ENCODE measurements around the gene MTO1. TPM values are rescaled to one million over a fixed set of nuclear protein-coding genes. Genes with fewer than 3 reads are reported as not detected.
"Not testable (repeated sequence)": the region's sequence is repeated elsewhere in the genome, so short reads cannot be mapped to it uniquely, and the experiment has no call there.

Gene MTO1
- total RNA-seq, 1 donor from 2014 or later = 27.5 TPM

DNA sequence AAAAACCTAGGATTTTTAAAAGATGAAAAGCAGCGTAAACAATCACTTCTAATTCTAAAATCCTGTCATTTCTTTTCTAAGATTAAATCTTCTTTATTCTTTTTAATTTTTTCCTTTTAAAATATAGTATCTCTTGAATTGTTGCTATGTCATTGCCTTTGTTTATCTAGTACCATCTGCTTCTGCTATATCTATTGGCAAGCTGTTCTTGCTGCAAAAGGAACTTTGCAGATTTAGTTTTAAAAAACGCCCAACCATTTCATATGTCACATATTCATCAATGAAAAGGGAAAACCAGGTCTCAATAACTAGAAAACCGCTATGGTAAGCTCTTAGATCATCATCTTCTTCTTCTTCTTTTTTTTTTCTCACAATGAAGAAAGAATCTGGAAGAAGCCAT lies 70.8 kb downstream of the MTO1 start:
- TF ChIP-seq, protein P1, sequence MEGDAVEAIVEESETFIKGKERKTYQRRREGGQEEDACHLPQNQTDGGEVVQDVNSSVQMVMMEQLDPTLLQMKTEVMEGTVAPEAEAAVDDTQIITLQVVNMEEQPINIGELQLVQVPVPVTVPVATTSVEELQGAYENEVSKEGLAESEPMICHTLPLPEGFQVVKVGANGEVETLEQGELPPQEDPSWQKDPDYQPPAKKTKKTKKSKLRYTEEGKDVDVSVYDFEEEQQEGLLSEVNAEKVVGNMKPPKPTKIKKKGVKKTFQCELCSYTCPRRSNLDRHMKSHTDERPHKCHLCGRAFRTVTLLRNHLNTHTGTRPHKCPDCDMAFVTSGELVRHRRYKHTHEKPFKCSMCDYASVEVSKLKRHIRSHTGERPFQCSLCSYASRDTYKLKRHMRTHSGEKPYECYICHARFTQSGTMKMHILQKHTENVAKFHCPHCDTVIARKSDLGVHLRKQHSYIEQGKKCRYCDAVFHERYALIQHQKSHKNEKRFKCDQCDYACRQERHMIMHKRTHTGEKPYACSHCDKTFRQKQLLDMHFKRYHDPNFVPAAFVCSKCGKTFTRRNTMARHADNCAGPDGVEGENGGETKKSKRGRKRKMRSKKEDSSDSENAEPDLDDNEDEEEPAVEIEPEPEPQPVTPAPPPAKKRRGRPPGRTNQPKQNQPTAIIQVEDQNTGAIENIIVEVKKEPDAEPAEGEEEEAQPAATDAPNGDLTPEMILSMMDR (IDR thresholded peaks at IDR 0.05; ENCODE audit: insufficient read depth, low read length, poor library complexity, severe bottlenecking) = no peak

DNA sequence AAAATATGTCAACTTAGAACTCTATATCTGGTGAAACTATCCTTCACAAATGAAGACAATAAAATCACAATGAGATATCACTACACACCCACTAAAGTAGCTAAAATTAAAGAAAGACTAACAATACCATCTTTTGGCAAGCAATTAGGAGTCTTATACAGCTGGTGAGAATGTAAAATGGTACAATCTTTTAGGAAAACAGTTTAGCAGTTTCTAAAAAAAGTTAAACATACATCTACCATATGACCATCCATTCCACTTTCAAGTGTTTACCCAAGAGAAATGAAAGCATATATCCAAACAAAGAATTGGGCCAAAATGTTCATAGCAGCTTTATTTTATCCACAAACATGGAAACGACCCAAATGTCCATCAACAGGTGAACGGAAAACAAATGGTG lies 73.1 kb downstream of the MTO1 start:
- TF ChIP-seq, protein P1 (IDR thresholded peaks at IDR 0.05; ENCODE audit: insufficient read depth, low read length, poor library complexity, severe bottlenecking) = no peak
- Histone ChIP-seq H3K4me3 (ENCODE audit: low read depth, low read length) (no peak overlapping the region), H3K27me3 (ENCODE audit: control insufficient read depth, insufficient read depth, low read length) (no peaks in the 10 kb centered on the region), H3K36me3 (ENCODE audit: control insufficient read depth, insufficient read depth, low read length) (no peaks in the 10 kb centered on the region)
- no peak for DNase-seq (ENCODE audit: low read depth)

More for the DNA sequence above, 70.8 kb downstream of the MTO1 start:
- no peak for DNase-seq (ENCODE audit: low read depth)
- Histone ChIP-seq H3K4me3 (ENCODE audit: low read depth, low read length) (no peak overlapping the region), H3K36me3 (ENCODE audit: control insufficient read depth, insufficient read depth, low read length) (no peaks in the 10 kb centered on the region), H3K27me3 (ENCODE audit: control insufficient read depth, insufficient read depth, low read length) (no peaks in the 10 kb centered on the region)

DNA sequence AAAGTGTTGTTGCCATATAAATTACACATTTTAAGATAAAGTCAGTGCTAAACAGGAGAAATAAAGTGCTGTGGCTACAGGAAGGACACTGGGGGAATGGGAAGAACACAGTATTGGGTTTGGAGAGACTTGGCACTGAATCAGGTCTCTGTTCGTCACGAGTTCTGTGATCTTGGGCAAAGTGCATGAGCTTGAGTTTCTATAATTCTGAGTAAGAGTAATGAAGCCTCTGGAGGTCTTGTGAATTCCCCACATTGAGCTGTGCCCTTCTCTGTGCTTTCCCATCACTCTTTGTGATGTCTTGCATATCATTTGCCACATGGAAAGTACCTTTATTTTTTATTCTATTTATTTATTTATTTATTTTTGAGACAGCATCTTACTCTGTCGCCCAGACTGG lies 76.1 kb downstream of the MTO1 start:
- TF ChIP-seq, protein P1 (IDR thresholded peaks at IDR 0.05; ENCODE audit: insufficient read depth, low read length, poor library complexity, severe bottlenecking) = no peak
- Histone ChIP-seq H3K36me3 (ENCODE audit: control insufficient read depth, insufficient read depth, low read length) (no peaks in the 10 kb centered on the region), H3K4me3 (ENCODE audit: low read depth, low read length) (no peak overlapping the region), H3K27me3 (ENCODE audit: control insufficient read depth, insufficient read depth, low read length) (no peaks in the 10 kb centered on the region)
- no peak for DNase-seq (ENCODE audit: low read depth)

DNA sequence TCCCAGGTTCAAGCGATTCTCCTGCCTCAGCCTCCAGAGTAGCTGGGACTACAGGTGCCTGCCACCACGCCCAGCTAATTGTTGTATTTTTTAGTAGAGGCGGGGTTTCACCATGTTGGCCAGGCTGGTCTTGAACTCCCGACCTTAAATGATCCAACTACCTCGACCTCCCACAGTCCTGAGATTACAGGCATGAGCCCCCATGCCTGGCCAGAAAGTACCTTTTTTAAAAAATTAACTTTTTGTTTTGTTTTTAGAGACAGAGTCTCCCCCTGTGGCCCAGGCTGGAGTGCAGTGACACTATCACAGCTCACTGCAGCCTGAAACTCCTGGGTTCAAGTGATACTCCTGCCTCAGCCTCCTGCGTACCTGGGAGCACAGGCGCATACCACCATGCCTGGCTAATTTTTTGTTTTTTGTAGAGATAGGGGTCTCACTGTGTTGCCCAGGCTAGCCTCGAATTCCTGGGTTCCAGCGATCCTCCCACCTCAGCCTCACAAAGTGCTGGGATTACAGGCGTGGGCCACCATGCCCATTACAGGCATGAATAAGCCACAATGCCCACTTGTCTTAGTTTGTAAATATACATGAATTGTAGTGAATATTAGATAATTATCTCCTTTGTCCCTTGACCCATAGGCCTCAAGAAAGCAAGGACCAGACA lies 76.7 kb downstream of the MTO1 start:
- no peak for DNase-seq (ENCODE audit: low read depth)
- Histone ChIP-seq H3K36me3 (ENCODE audit: control insufficient read depth, insufficient read depth, low read length) (no peaks in the 10 kb centered on the region), H3K4me3 (ENCODE audit: low read depth, low read length) (no peak overlapping the region), H3K27me3 (ENCODE audit: control insufficient read depth, insufficient read depth, low read length) (no peaks in the 10 kb centered on the region)
- TF ChIP-seq, protein P1 (IDR thresholded peaks at IDR 0.05; ENCODE audit: insufficient read depth, low read length, poor library complexity, severe bottlenecking) = no peak

DNA sequence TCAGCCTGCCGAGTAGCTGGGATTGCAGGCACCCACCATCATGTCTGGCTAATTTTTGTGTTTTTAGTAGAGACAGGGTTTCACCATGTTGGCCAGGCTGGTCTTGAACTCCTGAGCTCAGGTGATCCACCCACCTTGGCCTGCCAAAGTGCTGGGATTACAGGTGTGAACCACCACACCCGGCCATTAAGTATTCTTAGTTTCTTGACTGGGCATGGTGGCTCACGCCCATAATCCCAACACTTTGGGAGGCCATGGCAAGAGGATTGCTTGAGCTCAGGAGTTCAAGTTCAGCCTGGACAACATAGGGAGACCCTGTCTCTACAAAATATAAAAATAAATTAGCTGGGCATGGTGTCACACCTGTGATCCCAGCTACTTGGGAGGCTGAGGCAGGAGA lies 80.9 kb downstream of the MTO1 start:
- not testable (repeated sequence) for DNase-seq (ENCODE audit: low read depth); H3K27me3 ChIP-seq (ENCODE audit: control insufficient read depth, insufficient read depth, low read length); H3K4me3 ChIP-seq (ENCODE audit: low read depth, low read length); H3K36me3 ChIP-seq (ENCODE audit: control insufficient read depth, insufficient read depth, low read length)

DNA sequence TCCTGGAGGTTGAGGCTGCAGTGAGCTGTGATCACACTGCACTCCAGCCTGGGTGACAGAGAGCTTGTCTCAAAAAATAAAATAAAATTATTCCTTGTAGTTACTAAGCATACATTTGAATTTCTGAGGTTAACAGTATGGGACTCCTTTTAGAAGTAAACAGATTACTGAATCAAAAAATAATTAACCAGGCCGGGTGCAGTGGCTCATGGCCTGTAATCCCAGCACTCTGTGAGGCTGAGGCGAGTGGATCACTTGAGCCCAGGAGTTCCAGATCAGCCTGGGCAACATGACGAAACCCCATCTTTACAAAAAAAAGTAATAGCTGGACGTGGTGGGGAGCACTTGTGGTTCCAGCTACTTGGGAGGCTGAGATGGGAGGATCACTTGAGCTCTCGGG lies 81.4 kb downstream of the MTO1 start:
- Histone ChIP-seq H3K27me3 (ENCODE audit: control insufficient read depth, insufficient read depth, low read length) (no peaks in the 10 kb centered on the region), H3K4me3 (ENCODE audit: low read depth, low read length) (no peak overlapping the region), H3K36me3 (ENCODE audit: control insufficient read depth, insufficient read depth, low read length) (no peaks in the 10 kb centered on the region)
- TF ChIP-seq, protein P1 (IDR thresholded peaks at IDR 0.05; ENCODE audit: insufficient read depth, low read length, poor library complexity, severe bottlenecking) = no peak
- DNase-seq (ENCODE audit: low read depth) = no peak
